HG03460 (cell line): ENCODE results near the gene ATP5F1D.

Experiments used
- ATAC-seq: cut with Tn5 transposase; IDR thresholded peaks from one replicate; pipeline ENCODE4 v1.9.1; 2021; ENCODE audit not compliant: unreplicated experiment

ATP5F1D gene

GRCh38 chr19:1232652-1233072, 8.9 kb upstream of the ATP5F1D start:
- ATAC-seq: no peak

- ATAC-seq: no peak
These were observed 8.4 kb upstream of the ATP5F1D start for GRCh38 chr19:1233115-1233667.

- ATAC-seq: no peak
These were observed 7.2 kb upstream of the ATP5F1D start for GRCh38 chr19:1234051-1234954.

GRCh38 chr19:1234955-1235380, 6.6 kb upstream of the ATP5F1D start:
- ATAC-seq: no peak

- ATAC-seq: no peak
These were observed 5.7 kb upstream of the ATP5F1D start for GRCh38 chr19:1235625-1236538.

- no peak for ATAC-seq
These were observed 5.0 kb upstream of the ATP5F1D start for GRCh38 chr19:1236576-1236975.

- ATAC-seq: no peak
These were observed 4.4 kb upstream of the ATP5F1D start for GRCh38 chr19:1237027-1237659.

GRCh38 chr19:1237754-1238368, 3.7 kb upstream of the ATP5F1D start, which contains the start of gene CBARP:
Gene CBARP, minus strand, starts transcription at chr19:1238005. Its CDS starts 1,905 bp downstream, at chr19:1236100.
- ATAC-seq: no peak

GRCh38 chr19:1238369-1239303, 2.9 kb upstream of the ATP5F1D start:
- ATAC-seq: no peak

GRCh38 chr19:1239420-1239795, 2.1 kb upstream of the ATP5F1D start:
- no peak for ATAC-seq

- no peak for ATAC-seq
These were observed 1.5 kb upstream of the ATP5F1D start for GRCh38 chr19:1239796-1240737.

- ATAC-seq: no peak
These were observed 626 bp upstream of the ATP5F1D start for GRCh38 chr19:1240925-1241324.

GRCh38 chr19:1243768-1244692, 2.5 kb downstream of the ATP5F1D start:
- ATAC-seq: no peak

- ATAC-seq: no peak
These were observed 3.3 kb downstream of the ATP5F1D start for GRCh38 chr19:1244693-1245451.

- no peak for ATAC-seq
These were observed 4.1 kb downstream of the ATP5F1D start for GRCh38 chr19:1245494-1246264.
